ENCODE measurements around the gene TNFRSF25. TPM values are rescaled to one million over a fixed set of nuclear protein-coding genes. Genes with fewer than 3 reads are reported as not detected.

Gene TNFRSF25
- total and polyA plus RNA-seq, 9 of the 15 experiments (the other 6 are each of a cell fraction or from before 2014, with no cell fraction given): 0.24 to 0.49 TPM; not detected in 7

DNA sequence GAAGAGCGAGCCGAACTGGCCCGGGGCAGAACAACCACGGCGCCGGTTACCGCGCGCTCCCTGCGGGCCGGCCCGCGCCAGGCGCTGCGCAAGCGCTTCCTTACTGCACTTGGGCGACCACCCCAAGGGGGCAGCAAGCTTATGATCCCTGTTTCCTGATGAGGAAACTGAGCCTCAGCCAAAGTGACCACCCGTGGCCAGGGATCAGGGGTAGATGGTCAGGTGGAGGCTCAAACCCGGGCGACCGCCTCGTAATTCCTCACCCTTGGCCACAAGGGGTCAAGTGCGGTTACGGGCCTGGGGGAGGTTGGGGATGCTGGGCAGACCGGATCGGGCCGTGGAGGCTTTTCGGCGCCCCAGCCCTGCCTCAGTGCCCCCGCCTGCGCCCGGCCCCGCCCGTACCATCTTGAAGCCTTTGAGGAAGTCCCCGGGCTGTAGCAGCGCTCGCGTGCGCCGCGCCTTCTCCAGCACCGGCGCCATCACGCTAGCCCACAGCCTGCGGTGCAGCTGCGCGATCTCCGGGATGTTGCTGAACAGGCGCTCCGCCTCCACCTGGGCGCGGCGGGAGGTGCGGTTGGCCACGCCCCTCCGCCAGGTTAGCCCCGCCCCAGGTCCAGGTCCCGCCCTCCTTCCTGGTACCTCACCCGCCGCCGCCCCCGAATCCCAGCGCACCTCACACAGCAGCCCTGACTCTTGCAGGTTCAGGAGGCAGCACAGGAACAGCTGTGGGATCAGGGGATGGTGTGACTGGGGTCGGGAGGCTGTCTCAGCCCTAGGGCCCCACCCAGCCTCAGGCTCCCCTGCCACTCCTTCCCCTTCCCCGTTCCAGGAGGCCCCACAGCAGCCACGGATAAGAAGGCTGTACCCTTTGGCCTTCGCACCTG, 5.4 kb upstream of the TNFRSF25 start:
- Histone ChIP-seq H3K9ac (ENCODE audit: insufficient read depth in 1 of 2, low read depth in 2 of 2, low read length in 2 of 2) (peak overlapping the region in 1 of 2 experiments; percentile 61; a peak in 2 of 4 replicates), H3K36me3 (ENCODE audit: control insufficient read depth, insufficient read depth, low read length) (no peaks in the 10 kb centered on the region), H3K4me3 (peak overlapping the region; percentile 18), H3K4me2 (ENCODE audit: insufficient read depth, low read length) (peak overlapping the region; percentile 62), H3K9me1 (ENCODE audit: control insufficient read depth, insufficient read depth, low read length) (peaks cover 2% of the 10 kb centered on the region), H3K4me1 (replicated peaks in 1 of 2; ENCODE audit: control insufficient read depth in 2 of 2, insufficient read depth in 2 of 2, low read length in 2 of 2) (peaks cover 10 to 75% of the 10 kb centered on the region in 2 experiments; a peak in 4 of 5 replicates), H3K79me2 (ENCODE audit: control insufficient read depth, insufficient read depth, low read length) (no peaks in the 10 kb centered on the region), H3K27ac (ENCODE audit: extremely low read depth, low read depth, low read length) (no peak overlapping the region), H4K20me1 (replicated peaks; ENCODE audit: control insufficient read depth, insufficient read depth, low read length) (peaks cover 45% of the 10 kb centered on the region), H2AFZ (ENCODE audit: low read depth, low read length) (peak overlapping the region; percentile 38; the same call in 1 of the 2 replicates), H3K9me3 (replicated peaks; ENCODE audit: control insufficient read depth, insufficient read depth, low read depth, low read length) (no peaks in the 10 kb centered on the region), H3K27me3 (ENCODE audit: control insufficient read depth in 2 of 2, insufficient read depth in 2 of 2, low read length in 2 of 2) (peaks cover 43 to 76% of the 10 kb centered on the region in 2 experiments)
- FAIRE-seq: peak; percentile 67
- 7% methylated on average over 57 of the region's 67 CpGs for WGBS (ENCODE audit: insufficient coverage, low coverage, missing lambda C conversion rate)
- no TSS peak for BruUV-seq (replicated peaks)
- peak; percentile 74 to 96 (median 87) for DNase-seq (ENCODE audit: extremely low read depth in 1 of 4, low spot score in 3 of 4)
- ChIA-PET POLR2A (interaction anchor here (0.6 to 1.1 kb wide), 4 partner anchors 8 to 332 kb away, joined by 3 read pairs; no protein-coding TSS in a partner anchor), CTCF (ENCODE audit: low intra/inter-chr PET ratio) (interaction anchor here (1.1 kb wide), 1 partner anchor 122 kb away, joined by 3 read pairs; no protein-coding TSS in a partner anchor)
- in situ Hi-C loops (cut with MboI): loop anchor here (5.0 kb wide), 1 partner anchor 59 kb away; no protein-coding TSS in a partner anchor
- intact Hi-C loops (cut with micrococcal nuclease): loop anchor here (5.0 kb wide), 1 partner anchor 64 kb away; no protein-coding TSS in a partner anchor
- ATAC-seq: peak; percentile 80
- TF ChIP-seq RB1 (IDR thresholded peaks at IDR 0.05; ENCODE audit: low read depth): 0 out of 2 replicates have a peak, but pooled peaks have one; percentile 15
- TF ChIP-seq, protein P1, sequence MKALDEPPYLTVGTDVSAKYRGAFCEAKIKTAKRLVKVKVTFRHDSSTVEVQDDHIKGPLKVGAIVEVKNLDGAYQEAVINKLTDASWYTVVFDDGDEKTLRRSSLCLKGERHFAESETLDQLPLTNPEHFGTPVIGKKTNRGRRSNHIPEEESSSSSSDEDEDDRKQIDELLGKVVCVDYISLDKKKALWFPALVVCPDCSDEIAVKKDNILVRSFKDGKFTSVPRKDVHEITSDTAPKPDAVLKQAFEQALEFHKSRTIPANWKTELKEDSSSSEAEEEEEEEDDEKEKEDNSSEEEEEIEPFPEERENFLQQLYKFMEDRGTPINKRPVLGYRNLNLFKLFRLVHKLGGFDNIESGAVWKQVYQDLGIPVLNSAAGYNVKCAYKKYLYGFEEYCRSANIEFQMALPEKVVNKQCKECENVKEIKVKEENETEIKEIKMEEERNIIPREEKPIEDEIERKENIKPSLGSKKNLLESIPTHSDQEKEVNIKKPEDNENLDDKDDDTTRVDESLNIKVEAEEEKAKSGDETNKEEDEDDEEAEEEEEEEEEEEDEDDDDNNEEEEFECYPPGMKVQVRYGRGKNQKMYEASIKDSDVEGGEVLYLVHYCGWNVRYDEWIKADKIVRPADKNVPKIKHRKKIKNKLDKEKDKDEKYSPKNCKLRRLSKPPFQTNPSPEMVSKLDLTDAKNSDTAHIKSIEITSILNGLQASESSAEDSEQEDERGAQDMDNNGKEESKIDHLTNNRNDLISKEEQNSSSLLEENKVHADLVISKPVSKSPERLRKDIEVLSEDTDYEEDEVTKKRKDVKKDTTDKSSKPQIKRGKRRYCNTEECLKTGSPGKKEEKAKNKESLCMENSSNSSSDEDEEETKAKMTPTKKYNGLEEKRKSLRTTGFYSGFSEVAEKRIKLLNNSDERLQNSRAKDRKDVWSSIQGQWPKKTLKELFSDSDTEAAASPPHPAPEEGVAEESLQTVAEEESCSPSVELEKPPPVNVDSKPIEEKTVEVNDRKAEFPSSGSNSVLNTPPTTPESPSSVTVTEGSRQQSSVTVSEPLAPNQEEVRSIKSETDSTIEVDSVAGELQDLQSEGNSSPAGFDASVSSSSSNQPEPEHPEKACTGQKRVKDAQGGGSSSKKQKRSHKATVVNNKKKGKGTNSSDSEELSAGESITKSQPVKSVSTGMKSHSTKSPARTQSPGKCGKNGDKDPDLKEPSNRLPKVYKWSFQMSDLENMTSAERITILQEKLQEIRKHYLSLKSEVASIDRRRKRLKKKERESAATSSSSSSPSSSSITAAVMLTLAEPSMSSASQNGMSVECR (CRISPR knock-in tag; IDR thresholded peaks at IDR 0.05): peak; percentile 49; the same call in 1 of the 2 replicates
- TF ChIP-seq, protein P2, sequence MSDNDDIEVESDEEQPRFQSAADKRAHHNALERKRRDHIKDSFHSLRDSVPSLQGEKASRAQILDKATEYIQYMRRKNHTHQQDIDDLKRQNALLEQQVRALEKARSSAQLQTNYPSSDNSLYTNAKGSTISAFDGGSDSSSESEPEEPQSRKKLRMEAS (CRISPR knock-in tag; IDR thresholded peaks at IDR 0.05): peak; percentile 62
- TF ChIP-seq, protein P3, sequence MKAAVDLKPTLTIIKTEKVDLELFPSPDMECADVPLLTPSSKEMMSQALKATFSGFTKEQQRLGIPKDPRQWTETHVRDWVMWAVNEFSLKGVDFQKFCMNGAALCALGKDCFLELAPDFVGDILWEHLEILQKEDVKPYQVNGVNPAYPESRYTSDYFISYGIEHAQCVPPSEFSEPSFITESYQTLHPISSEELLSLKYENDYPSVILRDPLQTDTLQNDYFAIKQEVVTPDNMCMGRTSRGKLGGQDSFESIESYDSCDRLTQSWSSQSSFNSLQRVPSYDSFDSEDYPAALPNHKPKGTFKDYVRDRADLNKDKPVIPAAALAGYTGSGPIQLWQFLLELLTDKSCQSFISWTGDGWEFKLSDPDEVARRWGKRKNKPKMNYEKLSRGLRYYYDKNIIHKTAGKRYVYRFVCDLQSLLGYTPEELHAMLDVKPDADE (conservative IDR thresholded peaks at IDR 0.05; ENCODE audit: control insufficient read depth, low read depth, low read length): peak; percentile 34; the same call in 1 of the 2 replicates
- TF ChIP-seq, protein P4, sequence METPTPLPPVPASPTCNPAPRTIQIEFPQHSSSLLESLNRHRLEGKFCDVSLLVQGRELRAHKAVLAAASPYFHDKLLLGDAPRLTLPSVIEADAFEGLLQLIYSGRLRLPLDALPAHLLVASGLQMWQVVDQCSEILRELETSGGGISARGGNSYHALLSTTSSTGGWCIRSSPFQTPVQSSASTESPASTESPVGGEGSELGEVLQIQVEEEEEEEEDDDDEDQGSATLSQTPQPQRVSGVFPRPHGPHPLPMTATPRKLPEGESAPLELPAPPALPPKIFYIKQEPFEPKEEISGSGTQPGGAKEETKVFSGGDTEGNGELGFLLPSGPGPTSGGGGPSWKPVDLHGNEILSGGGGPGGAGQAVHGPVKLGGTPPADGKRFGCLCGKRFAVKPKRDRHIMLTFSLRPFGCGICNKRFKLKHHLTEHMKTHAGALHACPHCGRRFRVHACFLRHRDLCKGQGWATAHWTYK (CRISPR knock-in tag; IDR thresholded peaks at IDR 0.05): no peak
- TF ChIP-seq STAG1 (CRISPR knock-in tag; IDR thresholded peaks at IDR 0.05; ENCODE audit: borderline replicate concordance): no peak
- TF ChIP-seq, protein P5, sequence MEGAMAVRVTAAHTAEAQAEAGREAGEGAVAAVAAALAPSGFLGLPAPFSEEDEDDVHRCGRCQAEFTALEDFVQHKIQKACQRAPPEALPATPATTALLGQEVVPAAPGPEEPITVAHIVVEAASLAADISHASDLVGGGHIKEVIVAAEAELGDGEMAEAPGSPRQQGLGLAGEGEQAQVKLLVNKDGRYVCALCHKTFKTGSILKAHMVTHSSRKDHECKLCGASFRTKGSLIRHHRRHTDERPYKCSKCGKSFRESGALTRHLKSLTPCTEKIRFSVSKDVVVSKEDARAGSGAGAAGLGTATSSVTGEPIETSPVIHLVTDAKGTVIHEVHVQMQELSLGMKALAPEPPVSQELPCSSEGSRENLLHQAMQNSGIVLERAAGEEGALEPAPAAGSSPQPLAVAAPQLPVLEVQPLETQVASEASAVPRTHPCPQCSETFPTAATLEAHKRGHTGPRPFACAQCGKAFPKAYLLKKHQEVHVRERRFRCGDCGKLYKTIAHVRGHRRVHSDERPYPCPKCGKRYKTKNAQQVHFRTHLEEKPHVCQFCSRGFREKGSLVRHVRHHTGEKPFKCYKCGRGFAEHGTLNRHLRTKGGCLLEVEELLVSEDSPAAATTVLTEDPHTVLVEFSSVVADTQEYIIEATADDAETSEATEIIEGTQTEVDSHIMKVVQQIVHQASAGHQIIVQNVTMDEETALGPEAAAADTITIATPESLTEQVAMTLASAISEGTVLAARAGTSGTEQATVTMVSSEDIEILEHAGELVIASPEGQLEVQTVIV (CRISPR knock-in tag; IDR thresholded peaks at IDR 0.05; ENCODE audit: borderline replicate concordance): no peak
- TF ChIP-seq MAZ (CRISPR knock-in tag; conservative IDR thresholded peaks at IDR 0.05 in 1 of 2, IDR thresholded peaks at IDR 0.05 in 1 of 2): peak in 1 of 2 experiments; percentile 27; a peak in 1 of 4 replicates
